AG04449 (cell line): Measurements from ENCODE around the gene VIP.
"Not testable (repeated sequence)": the region's sequence is repeated elsewhere in the genome, so short reads cannot be mapped to it uniquely, and the experiment has no call there.

Experiments used
- CTCF ChIA-PET: fragments of 350-600 bp; formaldehyde crosslinking; extraction: SDS; loops from one replicate; lab custom pipeline; 2021; ENCODE audit warnings: antibody characterized with exemption; lab: Yijun Ruan, JAX
- POLR2A ChIA-PET: fragments of 400-600, 350-600 bp; formaldehyde crosslinking; extraction: SDS; loops from one replicate; lab custom pipeline; 2020; ENCODE audit warnings: antibody characterized with exemption, inconsistent platforms; lab: Yijun Ruan, JAX
- DNase-seq: peaks from one replicate; pipeline ENCODE4 v3.0.0-alpha.2; 2010; ENCODE audit warnings: low read depth, low spot score
- H3K4me3 ChIP-seq: 2 replicates; pipeline ENCODE4 v1.5.1; 2011; ENCODE audit warnings: low read depth, mild to moderate bottlenecking, control low read depth, low read length
- TF ChIP-seq, protein P1 (sequence below): IDR thresholded peaks from one replicate; pipeline ENCODE4 v1.5.1; 2011; ENCODE audit warnings: mild to moderate bottlenecking, moderate library complexity, low read length, control low read depth, inconsistent platforms; ENCODE audit not compliant: insufficient read depth; ENCODE audit errors: missing control alignments

The VIP gene

DNA sequence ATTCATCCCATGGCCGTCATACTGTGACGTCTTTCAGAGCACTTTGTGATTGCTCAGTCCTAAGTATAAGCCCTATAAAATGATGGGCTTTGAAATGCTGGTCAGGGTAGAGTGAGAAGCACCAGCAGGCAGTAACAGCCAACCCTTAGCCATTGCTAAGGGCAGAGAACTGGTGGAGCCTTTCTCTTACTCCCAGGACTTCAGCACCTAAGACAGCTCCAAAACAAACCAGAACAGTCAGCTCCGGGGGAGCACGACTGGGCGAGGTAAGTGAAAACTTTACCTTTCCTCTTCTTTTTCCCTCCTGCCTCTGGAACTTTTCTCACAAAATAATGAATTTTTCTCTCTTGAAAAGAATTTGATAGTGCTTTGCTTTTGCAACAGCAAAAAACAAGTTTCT is at the start of gene VIP:
VIP (plus strand) TSS at position 104 of the 400 bp plus-strand sequence. CDS start 1,381 bp downstream, outside the sequence.
- TF ChIP-seq, protein P1, sequence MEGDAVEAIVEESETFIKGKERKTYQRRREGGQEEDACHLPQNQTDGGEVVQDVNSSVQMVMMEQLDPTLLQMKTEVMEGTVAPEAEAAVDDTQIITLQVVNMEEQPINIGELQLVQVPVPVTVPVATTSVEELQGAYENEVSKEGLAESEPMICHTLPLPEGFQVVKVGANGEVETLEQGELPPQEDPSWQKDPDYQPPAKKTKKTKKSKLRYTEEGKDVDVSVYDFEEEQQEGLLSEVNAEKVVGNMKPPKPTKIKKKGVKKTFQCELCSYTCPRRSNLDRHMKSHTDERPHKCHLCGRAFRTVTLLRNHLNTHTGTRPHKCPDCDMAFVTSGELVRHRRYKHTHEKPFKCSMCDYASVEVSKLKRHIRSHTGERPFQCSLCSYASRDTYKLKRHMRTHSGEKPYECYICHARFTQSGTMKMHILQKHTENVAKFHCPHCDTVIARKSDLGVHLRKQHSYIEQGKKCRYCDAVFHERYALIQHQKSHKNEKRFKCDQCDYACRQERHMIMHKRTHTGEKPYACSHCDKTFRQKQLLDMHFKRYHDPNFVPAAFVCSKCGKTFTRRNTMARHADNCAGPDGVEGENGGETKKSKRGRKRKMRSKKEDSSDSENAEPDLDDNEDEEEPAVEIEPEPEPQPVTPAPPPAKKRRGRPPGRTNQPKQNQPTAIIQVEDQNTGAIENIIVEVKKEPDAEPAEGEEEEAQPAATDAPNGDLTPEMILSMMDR: no peak
- CTCF ChIA-PET: interaction anchor here (2.6 to 6.1 kb wide), 4 partner anchors 146 to 204 kb away, joined by 10 to 120 read pairs (median 33); no protein-coding TSS in a partner anchor
- POLR2A ChIA-PET: no interaction called here

DNA sequence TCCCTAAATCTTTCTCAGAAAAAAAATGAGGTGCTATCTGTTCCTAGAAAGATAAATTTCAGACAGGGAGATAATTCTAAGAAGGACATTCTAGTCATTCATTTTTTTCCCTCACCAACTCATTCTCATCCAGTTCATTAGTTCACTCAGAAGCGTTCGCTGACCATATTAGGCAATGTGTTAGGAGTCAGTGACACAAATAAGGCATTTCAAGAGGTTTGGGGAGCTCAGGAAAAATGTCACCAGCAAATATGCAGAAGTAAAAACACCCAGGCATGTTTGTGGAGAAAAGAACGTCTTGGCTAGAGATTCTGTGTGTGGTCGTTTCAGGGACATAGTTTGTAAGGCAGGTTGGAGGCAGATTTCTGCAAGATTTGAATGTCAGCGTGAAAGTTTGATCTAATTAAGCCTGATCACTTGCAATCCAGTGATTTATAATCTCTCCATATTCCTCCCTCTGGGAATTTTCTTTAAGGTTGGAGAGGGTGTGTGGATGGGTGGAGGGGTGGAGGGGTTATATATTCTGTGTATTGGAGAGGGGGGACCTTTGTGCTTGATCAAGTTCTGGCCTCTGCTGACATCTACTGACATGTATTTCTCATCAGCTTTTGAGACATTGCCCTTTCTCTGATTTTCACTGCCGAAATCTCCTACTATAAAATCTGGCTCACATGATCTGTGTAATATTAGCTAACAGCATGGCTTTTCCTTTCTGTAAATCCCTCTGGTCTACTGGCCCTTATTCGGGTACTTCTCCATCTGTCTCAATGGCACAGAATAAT is 49.3 kb upstream of the VIP start:
- ChIA-PET CTCF (interaction anchor here (0.8 to 3.6 kb wide), 4 partner anchors 149 to 253 kb away, joined by 3 to 24 read pairs (median 12); no protein-coding TSS in a partner anchor), POLR2A (no interaction called here)
- DNase-seq: no peak

More for the DNA sequence above, at the start of gene VIP:
- no peak for DNase-seq
- no peak within 1 kb of the TSS for H3K4me3 ChIP-seq

DNA sequence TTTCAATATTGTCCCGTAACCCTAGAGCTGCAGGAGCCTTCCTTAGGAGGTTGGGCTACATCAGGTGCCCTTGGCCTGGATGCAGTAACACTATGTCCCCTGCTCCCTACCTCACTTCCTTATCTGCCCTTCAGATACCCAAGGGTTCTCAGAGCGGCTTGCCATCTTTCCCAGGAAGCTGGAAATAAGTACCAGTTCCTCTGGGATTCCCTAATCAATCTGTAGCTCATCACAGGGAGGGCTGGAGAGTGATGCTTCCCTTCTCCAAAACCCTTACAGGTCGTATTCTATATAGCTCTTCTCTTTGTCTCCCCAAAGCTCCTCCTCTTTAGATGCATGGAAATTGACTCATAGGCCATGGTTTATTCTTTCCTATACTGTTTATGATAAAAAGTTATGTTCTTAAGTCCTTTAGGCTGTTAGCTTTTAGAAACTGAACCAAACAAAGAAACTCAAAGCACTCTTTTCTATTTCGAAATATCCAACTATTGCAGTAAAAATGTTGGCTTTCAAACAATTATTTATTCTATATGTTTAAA is 48.7 kb upstream of the VIP start:
- H3K4me3 ChIP-seq: no peak overlapping the region
- no peak for DNase-seq
- ChIA-PET POLR2A (no interaction called here), CTCF (interaction anchor here (0.8 to 3.6 kb wide), 3 partner anchors 149 to 252 kb away, joined by 4 to 24 read pairs (median 19); no protein-coding TSS in a partner anchor)
- TF ChIP-seq, protein P1: no peak

More for the DNA sequence above, 49.3 kb upstream of the VIP start:
- H3K4me3 ChIP-seq: no peak overlapping the region
- TF ChIP-seq, protein P1: no peak

DNA sequence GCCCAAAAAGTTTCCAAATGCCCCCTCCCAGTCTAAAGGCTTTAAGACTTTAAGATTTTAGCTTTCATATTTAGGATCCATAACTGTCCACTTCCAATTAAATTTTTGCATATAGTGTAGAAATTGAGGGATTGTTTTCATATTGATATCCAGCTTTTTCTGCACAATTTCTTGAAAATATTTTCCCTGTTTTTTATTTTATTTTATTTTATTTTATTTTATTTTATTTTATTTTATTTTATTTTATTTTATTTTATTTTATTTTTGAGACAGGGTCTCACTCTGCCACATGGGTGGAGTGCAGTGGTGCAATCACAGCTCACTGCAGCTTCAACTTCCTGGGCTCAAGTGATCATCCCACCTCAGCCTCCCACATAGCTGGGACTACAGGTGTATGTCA is 46.8 kb upstream of the VIP start:
- POLR2A ChIA-PET, H3K4me3 ChIP-seq, DNase-seq, CTCF ChIA-PET: not testable (repeated sequence)

DNA sequence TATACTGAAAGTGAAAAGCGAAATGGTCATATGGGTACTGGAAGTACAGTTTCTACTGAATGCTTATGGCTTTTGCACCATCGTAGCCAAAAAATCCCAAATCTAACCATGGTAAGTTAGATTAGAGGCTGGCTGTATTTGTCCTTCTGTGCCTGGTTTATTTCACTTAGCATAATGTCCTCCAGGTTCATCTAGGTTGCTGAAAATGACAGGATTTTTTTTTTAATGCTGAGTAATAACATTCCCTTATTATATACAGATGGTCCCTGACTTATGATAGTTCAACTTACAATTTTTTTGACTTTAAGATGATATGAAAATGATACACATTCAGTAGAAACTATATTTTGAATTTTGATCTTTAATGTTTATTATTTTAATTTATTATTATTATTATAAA is 45.3 kb upstream of the VIP start:
- no peak for DNase-seq
- POLR2A ChIA-PET: no interaction called here
- TF ChIP-seq, protein P1: no peak
- no peak overlapping the region for H3K4me3 ChIP-seq
- CTCF ChIA-PET: interaction anchor here (1.2 kb wide), 1 partner anchor 153 kb away, joined by 3 read pairs; no protein-coding TSS in a partner anchor

DNA sequence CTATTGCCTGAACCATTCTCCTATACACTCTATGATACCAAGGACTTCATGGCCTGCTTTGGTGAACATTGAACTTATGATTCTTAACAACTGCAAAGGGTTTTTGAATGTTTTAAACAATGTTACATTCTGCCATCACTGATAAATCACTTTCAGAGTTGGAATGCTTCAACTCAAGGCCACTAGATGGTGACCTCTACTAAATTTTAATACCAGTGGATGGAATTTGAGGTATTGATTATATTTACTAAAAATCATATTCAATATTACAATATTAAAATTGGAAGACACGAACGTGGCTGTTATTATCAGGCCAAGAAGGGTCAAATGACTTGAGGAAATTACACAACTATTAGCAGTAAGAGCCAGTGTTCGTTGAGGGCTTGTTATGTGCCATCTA is 34.3 kb upstream of the VIP start:
- CTCF ChIA-PET: interaction anchor here (1.0 to 1.4 kb wide), 2 partner anchors 232 to 236 kb away, joined by 3 to 8 read pairs; no protein-coding TSS in a partner anchor
- DNase-seq: no peak
- H3K4me3 ChIP-seq: no peak overlapping the region
- POLR2A ChIA-PET: no interaction called here
- TF ChIP-seq, protein P1: no peak
